Psoas muscle (tissue), 8 donors: Measurements from ENCODE around the gene MEPCE. TPM values are rescaled to one million over a fixed set of nuclear protein-coding genes. Genes with fewer than 3 reads are reported as not detected.
A peak's percentile ranks its signal among the peaks of the same experiment; 100 is the strongest.

Source experiments
- ATAC-seq, 4 donors: fragments of 200-7000 bp; cut with Tn5 transposase; one replicate each; pipeline ENCODE4 v1.9.1; 2020; ENCODE audit warnings: moderate library complexity in 3 of 4, mild to moderate bottlenecking in 2 of 4
- DNase-seq, 2 donors: peaks; one replicate each; pipeline ENCODE4 v3.0.0-alpha.2; 2020
- H3K27ac ChIP-seq: fragments of 200-600 bp; one replicate; pipeline ENCODE4 v1.8.0; 2022
- H3K27me3 ChIP-seq, 3 donors: fragments of 200-600 bp in 1 of 3; one replicate each; pipeline versions ENCODE4 v1.6.1 to v1.8.0; 2013 to 2022; ENCODE audit warnings: low read length in 2 of 3, mild to moderate bottlenecking in 2 of 3, moderate library complexity in 1 of 3; ENCODE audit not compliant: insufficient read depth in 3 of 3
- H3K36me3 ChIP-seq, 2 donors: fragments of 200-600 bp in 1 of 2; one replicate each; pipeline versions ENCODE4 v1.6.1 to v1.8.0; 2013 to 2022; ENCODE audit warnings: low read depth in 1 of 2, mild to moderate bottlenecking in 1 of 2, moderate library complexity in 1 of 2; ENCODE audit not compliant: insufficient read depth in 1 of 2
- H3K4me1 ChIP-seq: fragments of 200-600 bp; one replicate; pipeline ENCODE4 v1.8.0; 2022
- H3K4me3 ChIP-seq: fragments of 200-600 bp; one replicate; pipeline ENCODE4 v1.8.0; 2022; ENCODE audit warnings: mild to moderate bottlenecking
- H3K9me3 ChIP-seq: fragments of 200-600 bp; one replicate; pipeline ENCODE4 v1.8.0; 2022
- WGBS, 3 donors: extraction: QIAGEN DNeasy Blood & Tissue Kit; methylation state at CpG; one replicate each; pipeline versions ENCODE4 v1.1.6 to v1.1.7; 2013; 5-methylcytosine and 5-hydroxymethylcytosine counted together
- intact Hi-C, 2 donors: fragments of 100-400 bp; cut with DNase I; formaldehyde crosslinking; loops; one replicate each; pipeline versions ENCODE4 v1.11.0 to v1.14.2; 2022
- polyA plus RNA-seq, 3 donors: library from polyadenylated mRNA; stranded (reverse); fragments of 200-250 nt; gene quantifications; one replicate each; pipeline ENCODE4 v1.2.3, GENCODE V29; 2013
- total RNA-seq, 4 donors: library from RNA; stranded (reverse); fragmentation: NEBNext Ultra II Directional in 2 of 4; extraction: Animal tissue kit (Norgen Biotek cat#: 25700) in 2 of 4; gene quantifications; one replicate each; pipeline versions ENCODE4 v1.2.1 to v1.2.4, GENCODE V29; 2021 to 2023
- TF ChIP-seq, protein P1 (sequence below): fragments of 200-600 bp; IDR thresholded peaks from one replicate; pipeline ENCODE4 v1.8.0; 2022; ENCODE audit warnings: antibody characterized with exemption
- donor health status: healthy with polysubstance abuse.
- donor health status: DM: no; HTN: no; CAD: no; lungs with moderate emphysema.
- donor health status: Bipolar disorder and iron deficiency.
- donor health status: healthy.
- donor health status: DM: yes; HTN: yes; CAD: no.
- donor health status: DM: no; HTN: no; CAD: no.
- donor health status: DM: no; HTN: no; CAD: no.
- donor health status: DM: yes; HTN: yes; CAD: no.

The MEPCE gene
- total and polyA plus RNA-seq, 7 donors = 27.2 to 41.5 (median 35.6) TPM

DNA sequence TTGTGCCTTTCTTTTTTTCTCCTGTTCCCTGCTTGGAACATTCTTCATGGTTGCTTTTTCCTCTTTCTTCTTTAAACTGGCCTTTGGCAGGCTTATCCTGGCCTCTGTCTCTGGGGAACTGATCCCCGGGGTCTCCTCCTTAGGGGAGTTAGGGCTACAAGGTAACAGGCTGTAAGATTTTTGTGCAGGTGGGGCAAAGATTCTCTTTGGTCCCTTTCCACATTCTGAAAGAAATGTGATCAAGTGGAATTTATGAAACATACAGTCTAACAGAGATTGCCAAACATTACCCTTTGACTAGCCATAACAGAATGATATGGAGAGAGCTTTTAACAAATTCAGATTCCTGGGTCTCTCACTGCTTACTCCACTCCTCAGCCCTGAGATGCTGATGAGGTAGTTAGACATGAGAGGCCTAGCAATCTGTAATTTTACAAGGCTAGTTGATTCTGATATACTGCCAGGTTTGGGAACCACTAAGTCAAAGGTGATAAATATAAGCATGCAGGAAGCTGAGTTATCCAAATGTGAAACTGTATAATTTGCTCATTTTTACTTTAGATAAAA, 9.9 kb upstream of the MEPCE start:
- Histone ChIP-seq H3K36me3 (peaks cover 0 to 29% of the 10 kb centered on the region in 2 donors), H3K4me1 (no peaks in the 10 kb centered on the region), H3K9me3 (no peaks in the 10 kb centered on the region), H3K4me3 (no peak overlapping the region), H3K27ac (no peak overlapping the region), H3K27me3 (no peaks in the 10 kb centered on the region)
- TF ChIP-seq, protein P1, sequence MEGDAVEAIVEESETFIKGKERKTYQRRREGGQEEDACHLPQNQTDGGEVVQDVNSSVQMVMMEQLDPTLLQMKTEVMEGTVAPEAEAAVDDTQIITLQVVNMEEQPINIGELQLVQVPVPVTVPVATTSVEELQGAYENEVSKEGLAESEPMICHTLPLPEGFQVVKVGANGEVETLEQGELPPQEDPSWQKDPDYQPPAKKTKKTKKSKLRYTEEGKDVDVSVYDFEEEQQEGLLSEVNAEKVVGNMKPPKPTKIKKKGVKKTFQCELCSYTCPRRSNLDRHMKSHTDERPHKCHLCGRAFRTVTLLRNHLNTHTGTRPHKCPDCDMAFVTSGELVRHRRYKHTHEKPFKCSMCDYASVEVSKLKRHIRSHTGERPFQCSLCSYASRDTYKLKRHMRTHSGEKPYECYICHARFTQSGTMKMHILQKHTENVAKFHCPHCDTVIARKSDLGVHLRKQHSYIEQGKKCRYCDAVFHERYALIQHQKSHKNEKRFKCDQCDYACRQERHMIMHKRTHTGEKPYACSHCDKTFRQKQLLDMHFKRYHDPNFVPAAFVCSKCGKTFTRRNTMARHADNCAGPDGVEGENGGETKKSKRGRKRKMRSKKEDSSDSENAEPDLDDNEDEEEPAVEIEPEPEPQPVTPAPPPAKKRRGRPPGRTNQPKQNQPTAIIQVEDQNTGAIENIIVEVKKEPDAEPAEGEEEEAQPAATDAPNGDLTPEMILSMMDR = no peak
- no peak for DNase-seq
- WGBS, 3 donors = 43 to 68% (median 57%) methylated on average over 1 of the region's 1 CpG
- intact Hi-C loops = no loop called here
- no peak for ATAC-seq

DNA sequence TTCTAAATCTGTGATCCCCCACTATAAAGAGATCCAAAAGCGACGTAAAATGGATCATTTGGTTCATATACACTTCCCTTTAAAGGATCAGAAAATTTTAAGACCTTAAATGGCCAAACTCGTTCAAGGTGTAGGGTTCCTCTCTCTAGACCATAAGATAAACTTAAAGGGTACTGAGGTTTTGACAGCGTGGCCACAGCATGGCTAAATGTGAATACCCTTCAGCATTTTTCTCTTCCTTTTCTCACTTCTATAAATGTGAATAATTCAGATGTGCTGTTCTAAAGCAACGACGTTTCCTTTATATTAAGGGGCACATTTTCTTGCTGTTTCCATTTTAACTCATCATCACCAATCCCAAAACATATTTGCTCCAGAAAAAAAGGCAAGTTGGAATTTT, 6.3 kb upstream of the MEPCE start:
- Histone ChIP-seq H3K27ac (no peak overlapping the region), H3K36me3 (peaks cover 0 to 22% of the 10 kb centered on the region in 2 donors), H3K27me3 (no peaks in the 10 kb centered on the region), H3K4me3 (no peak overlapping the region), H3K9me3 (no peaks in the 10 kb centered on the region), H3K4me1 (peaks cover 6% of the 10 kb centered on the region)
- TF ChIP-seq, protein P1 = no peak
- DNase-seq (no peak), ATAC-seq (no peak)
- intact Hi-C loops = no loop called here
- 84 to 91% (median 89%) methylated on average over 6 of the region's 6 CpGs for WGBS, 3 donors

DNA sequence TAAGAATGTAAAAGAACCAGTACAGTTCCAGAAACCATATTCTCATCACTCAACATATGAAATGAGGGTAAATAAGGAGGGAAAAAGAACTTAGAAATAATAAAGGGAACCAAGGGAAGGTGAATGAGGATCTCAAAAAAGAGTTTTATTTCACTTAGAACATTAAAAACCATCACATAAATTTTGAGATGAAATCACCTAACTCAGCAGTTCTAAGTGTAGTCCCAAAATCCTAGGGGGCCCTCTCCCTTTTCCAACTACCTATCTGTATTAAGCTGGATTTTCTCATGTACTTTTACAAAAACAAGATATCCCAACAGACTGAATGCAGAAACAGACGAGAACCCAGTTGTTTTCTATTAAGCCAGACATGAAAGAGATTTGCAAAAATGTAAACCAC, 4.3 kb upstream of the MEPCE start:
- TF ChIP-seq, protein P1 = no peak
- no peak for ATAC-seq
- intact Hi-C loops = no loop called here
- DNase-seq = no peak
- Histone ChIP-seq H3K9me3 (no peaks in the 10 kb centered on the region), H3K36me3 (peaks cover 0 to 22% of the 10 kb centered on the region in 2 donors), H3K27me3 (no peaks in the 10 kb centered on the region), H3K27ac (no peak overlapping the region), H3K4me1 (peaks cover 6% of the 10 kb centered on the region), H3K4me3 (no peak overlapping the region)
- WGBS, 3 donors = 31 to 80% (median 57%) methylated on average over 1 of the region's 1 CpG

DNA sequence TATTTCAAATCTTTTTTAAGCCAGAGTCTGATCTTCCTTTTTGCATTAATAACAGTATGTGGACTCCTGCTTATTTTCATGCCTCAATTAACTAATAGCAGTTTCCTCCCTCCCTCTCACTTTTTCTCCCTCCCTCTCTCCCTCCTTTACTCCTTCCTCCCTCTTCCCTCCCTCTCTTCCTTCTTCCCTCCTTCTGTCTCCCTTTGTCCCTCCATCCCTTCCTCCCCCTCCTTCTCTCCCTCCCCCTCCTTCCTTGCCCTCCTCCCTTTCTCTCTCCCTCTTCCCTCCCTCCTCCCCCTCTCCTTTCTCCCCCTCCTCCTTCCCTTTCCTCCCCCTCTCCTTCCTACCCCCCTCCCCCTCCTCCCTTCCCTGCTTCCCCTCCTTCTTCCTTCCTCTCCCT, 3.1 kb upstream of the MEPCE start:
- intact Hi-C loops = no loop called here
- TF ChIP-seq, protein P1 = no peak

DNA sequence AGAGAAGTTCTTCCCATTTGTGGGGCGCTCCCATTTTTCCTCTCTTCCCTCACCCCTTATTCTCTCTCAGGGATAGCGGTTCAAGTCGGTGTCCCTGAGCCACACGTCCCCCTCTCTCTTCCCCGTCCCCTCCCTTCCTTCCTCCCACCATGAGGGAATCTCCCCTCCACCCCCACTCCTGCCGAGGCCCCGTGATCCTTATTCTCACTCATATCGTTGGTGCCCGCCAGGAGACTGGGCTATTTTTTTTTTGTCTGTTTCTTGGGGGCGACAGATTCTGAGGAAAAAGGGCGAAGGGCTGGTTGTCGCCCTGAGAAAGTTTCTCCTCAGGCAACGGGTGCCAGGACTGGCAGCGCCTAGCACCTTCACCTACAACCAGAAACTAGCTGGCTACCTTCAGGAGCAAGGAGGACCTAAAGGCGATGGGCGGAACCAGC, 1.9 kb upstream of the MEPCE start:
- Histone ChIP-seq H3K9me3 (no peaks in the 10 kb centered on the region), H3K36me3 (peaks cover 0 to 27% of the 10 kb centered on the region in 2 donors), H3K4me3 (peak overlapping the region; percentile 97), H3K27ac (peak overlapping the region; percentile 100), H3K4me1 (peaks cover 22% of the 10 kb centered on the region), H3K27me3 (no peaks in the 10 kb centered on the region)
- TF ChIP-seq, protein P1 = no peak
- intact Hi-C loops = no loop called here
- 41 to 51% (median 47%) methylated on average over 16 of the region's 16 CpGs for WGBS, 3 donors
- ATAC-seq = no peak
- peak in 1 of 2 donors; percentile 59 for DNase-seq

More for the DNA sequence above, 3.1 kb upstream of the MEPCE start:
- Histone ChIP-seq H3K9me3 (no peaks in the 10 kb centered on the region), H3K27ac (no peak overlapping the region), H3K4me3 (no peak overlapping the region), H3K27me3 (no peaks in the 10 kb centered on the region), H3K4me1 (peaks cover 16% of the 10 kb centered on the region), H3K36me3 (peaks cover 0 to 20% of the 10 kb centered on the region in 2 donors)
- DNase-seq = no peak
- ATAC-seq = no peak
